ENCODE measurements around the gene IL17REL. TPM values are rescaled to one million over a fixed set of nuclear protein-coding genes. Genes with fewer than 3 reads are reported as not detected.

The IL17REL gene
- total RNA-seq, 1 donor from 2014 or later: 0.07 TPM

DNA sequence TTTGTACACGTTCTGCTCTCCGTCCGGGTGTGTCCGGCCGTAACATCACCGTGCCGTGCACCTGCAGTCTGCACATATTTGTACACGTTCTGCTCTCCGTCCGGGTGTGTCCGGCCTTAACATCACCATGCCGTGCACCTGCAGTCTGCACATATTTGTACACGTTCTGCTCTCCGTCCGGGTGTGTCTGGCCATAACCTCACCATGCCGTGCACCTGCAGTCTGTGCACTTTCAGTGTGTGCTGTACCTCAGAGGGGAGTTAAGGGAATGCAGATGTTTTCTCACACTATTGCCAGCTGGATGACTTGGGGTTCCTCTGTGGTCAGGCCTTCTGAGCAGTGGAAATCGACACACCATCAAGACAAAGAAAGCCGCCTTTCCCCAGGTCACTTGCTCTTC is 41.3 kb upstream of the IL17REL start:
- peaks cover 5% of the 10 kb centered on the region for H3K36me3 Mint-ChIP-seq (ENCODE audit: low read depth)
- peaks cover 12% of the 10 kb centered on the region for H3K27me3 Mint-ChIP-seq (ENCODE audit: low read depth)
- peaks cover under 1% of the 10 kb centered on the region for H3K4me1 Mint-ChIP-seq
- H3K27ac Mint-ChIP-seq (ENCODE audit: unreplicated experiment): no peak overlapping the region
- H3K9me3 Mint-ChIP-seq: peaks cover 5% of the 10 kb centered on the region
- no peak overlapping the region for H3K4me3 Mint-ChIP-seq
- DNase-seq (ENCODE audit: low read depth, low spot score): no peak
- TF ChIP-seq, protein P1, sequence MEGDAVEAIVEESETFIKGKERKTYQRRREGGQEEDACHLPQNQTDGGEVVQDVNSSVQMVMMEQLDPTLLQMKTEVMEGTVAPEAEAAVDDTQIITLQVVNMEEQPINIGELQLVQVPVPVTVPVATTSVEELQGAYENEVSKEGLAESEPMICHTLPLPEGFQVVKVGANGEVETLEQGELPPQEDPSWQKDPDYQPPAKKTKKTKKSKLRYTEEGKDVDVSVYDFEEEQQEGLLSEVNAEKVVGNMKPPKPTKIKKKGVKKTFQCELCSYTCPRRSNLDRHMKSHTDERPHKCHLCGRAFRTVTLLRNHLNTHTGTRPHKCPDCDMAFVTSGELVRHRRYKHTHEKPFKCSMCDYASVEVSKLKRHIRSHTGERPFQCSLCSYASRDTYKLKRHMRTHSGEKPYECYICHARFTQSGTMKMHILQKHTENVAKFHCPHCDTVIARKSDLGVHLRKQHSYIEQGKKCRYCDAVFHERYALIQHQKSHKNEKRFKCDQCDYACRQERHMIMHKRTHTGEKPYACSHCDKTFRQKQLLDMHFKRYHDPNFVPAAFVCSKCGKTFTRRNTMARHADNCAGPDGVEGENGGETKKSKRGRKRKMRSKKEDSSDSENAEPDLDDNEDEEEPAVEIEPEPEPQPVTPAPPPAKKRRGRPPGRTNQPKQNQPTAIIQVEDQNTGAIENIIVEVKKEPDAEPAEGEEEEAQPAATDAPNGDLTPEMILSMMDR (conservative IDR thresholded peaks at IDR 0.05): no peak

DNA sequence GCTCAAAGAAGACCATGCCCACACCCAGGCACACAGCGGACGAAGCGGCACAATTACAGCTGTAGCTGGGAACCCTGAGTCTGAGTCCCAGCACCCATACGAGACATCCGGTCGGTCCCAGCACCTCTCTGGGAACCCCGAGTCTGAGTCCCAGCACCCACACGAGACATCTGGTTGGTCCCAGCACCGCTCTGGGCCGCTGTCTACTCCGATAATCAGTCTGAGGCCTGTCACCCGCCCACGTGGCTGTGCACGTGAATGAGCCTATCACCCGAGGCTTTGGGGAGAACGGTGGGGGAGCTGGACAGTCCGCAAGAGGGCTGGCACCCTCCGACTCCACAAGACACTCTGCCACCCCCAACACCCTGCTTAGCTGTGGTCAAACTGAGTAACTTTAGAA is 39.4 kb upstream of the IL17REL start:
- DNase-seq (ENCODE audit: low read depth, low spot score): no peak
- Mint-ChIP-seq H3K36me3 (ENCODE audit: low read depth) (peaks cover 5% of the 10 kb centered on the region), H3K27me3 (ENCODE audit: low read depth) (peaks cover 11% of the 10 kb centered on the region), H3K4me3 (no peak overlapping the region), H3K27ac (ENCODE audit: unreplicated experiment) (no peak overlapping the region), H3K9me3 (peaks cover 5% of the 10 kb centered on the region), H3K4me1 (no peaks in the 10 kb centered on the region)
- TF ChIP-seq, protein P1 (conservative IDR thresholded peaks at IDR 0.05): no peak

DNA sequence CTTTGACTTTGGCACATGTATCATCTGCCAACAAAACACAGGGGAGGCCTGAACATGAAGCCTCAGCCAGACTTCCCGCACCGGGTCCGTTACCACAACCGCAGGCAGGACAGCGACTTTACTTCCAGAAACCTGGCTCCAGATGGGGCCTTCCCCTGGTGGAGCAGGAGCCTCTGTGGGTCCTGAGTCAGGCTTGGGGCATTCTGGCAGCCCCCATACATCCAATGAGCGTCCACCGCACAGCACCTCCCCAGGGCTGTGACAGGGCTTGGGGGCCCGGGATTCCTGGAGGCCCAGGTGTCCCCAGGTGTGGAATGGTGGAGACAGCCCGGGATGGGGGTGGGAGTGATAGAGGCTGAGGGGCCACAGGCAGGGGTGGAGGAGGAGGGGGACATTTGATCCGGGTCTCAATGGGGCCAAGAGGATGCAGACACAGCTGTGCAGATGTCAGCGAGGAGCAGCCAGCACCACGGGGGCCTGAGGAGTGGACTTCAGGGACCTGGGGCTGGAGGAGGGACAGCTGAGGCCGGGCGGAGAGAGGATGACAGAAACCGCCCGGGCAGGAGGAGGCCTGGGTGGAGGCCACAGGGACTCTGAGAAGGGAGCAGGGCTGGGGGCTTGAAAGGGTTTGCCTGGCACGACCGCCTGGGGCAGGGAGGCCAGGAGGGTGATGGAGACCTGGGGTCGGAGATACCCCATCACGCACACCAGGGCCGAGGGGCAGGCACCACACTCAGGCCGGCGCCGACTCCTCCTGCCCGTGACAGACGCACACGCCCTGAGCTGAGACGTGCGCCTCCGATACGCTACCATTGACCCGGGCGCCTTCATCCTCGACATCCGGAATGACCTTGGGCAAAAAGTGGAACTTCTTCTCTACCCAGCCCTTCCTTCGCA is 37.0 kb upstream of the IL17REL start:
- Mint-ChIP-seq H3K27me3 (ENCODE audit: low read depth) (peaks cover 8% of the 10 kb centered on the region), H3K4me3 (no peak overlapping the region), H3K36me3 (ENCODE audit: low read depth) (peaks cover 5% of the 10 kb centered on the region), H3K9me3 (peaks cover 5% of the 10 kb centered on the region), H3K4me1 (no peaks in the 10 kb centered on the region), H3K27ac (ENCODE audit: unreplicated experiment) (no peak overlapping the region)
- TF ChIP-seq, protein P1 (conservative IDR thresholded peaks at IDR 0.05): no peak
- DNase-seq (ENCODE audit: low read depth, low spot score): no peak

DNA sequence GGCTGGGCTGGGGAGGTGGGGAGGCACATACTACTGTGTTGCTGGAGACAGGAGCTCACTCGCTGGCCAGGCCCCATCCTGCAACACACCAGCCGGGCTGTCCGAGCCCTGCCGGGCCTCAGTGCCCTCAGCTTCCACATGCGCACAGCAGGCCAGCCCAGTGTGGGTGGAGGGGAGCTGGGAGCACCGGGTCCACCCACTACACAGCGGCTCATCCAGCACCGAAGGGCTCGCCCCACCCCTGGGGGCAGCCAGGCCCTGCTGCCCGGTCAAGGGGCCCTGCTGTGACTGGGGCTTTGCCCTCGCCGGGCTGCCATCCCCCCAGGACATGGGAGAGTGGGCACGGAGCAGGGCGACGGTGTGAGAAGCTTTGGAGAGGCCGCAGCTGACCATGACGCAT is 36.3 kb upstream of the IL17REL start:
- Mint-ChIP-seq H3K36me3 (ENCODE audit: low read depth) (peaks cover 3% of the 10 kb centered on the region), H3K27ac (ENCODE audit: unreplicated experiment) (no peak overlapping the region), H3K9me3 (peaks cover 3% of the 10 kb centered on the region), H3K27me3 (ENCODE audit: low read depth) (peaks cover 5% of the 10 kb centered on the region), H3K4me1 (no peaks in the 10 kb centered on the region), H3K4me3 (no peak overlapping the region)
- DNase-seq (ENCODE audit: low read depth, low spot score): no peak
- TF ChIP-seq, protein P1 (conservative IDR thresholded peaks at IDR 0.05): no peak

DNA sequence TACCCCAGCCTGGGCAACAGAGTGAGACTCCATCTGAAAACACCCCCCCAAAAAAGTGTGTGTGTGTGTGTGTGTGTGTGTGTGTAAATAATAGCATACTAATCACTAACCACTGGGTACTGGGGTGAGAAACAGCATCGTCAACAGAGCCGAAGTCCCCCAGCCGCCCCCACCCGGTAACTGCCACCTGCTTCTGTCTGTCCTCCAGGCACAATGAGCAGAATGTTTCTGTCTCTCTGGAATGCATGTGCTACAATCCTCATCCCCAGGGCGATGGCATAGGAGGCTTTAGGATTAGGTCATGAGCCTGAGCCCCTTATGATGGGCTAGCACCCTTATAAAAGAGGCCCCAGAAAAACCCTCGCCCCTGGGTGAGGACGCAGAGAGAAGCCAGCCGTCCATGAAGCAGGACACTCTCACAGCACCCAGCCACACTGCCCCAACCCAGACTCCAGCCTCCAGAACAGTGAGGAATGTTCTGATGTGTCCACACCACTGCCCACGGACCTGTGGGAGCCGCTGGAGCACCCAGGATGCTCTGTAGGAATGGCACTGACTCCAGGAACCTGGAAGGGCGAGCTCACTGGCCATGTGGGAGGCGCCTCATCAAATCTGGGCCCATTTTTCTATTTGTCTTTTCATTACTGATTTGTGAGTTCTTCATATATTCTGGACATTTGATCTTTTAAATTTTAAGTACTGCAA is 35.6 kb upstream of the IL17REL start:
- Mint-ChIP-seq H3K27ac (ENCODE audit: unreplicated experiment) (no peak overlapping the region), H3K9me3 (peaks cover 4% of the 10 kb centered on the region), H3K4me1 (no peaks in the 10 kb centered on the region), H3K36me3 (ENCODE audit: low read depth) (no peaks in the 10 kb centered on the region), H3K27me3 (ENCODE audit: low read depth) (peaks cover 5% of the 10 kb centered on the region), H3K4me3 (no peak overlapping the region)
- no peak for DNase-seq (ENCODE audit: low read depth, low spot score)
- TF ChIP-seq, protein P1 (conservative IDR thresholded peaks at IDR 0.05): no peak

All from neural crest cell (in vitro differentiated cells).